ENCODE results near the gene LGALS12.
A peak's percentile ranks its signal among the peaks of the same experiment; 100 is the strongest.

LGALS12 gene

DNA sequence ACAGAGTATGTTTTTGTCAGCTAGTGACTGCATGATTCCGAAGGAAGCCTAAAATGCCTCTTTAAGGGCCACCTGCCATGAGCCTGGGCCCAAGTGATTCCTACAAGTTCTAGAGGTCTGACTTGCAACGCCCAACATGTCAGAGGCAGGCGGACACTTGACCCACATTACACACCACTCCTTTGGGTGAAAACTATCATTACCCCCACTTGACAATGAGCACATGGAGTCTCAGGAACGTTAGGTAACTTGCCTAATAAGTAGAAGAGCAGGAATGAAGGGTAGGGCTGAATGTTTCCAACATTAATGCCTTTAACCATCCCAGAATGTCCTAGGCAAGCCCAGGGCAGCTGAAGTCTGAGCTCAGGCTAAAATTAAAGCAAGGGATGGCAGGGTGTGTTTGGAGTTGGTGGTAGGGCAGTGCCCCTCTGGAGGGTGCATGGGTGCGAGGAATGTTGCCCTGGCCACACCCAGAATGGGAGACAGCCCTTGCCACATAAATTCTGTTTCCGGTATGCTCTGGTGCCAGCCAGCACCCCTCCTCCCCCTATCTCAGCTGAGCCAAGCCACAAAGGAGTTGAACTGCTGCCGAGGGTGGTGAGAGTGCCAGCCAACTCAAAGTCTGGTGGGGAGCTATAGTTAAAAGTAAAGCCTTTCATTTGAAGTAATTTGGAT is 54.8 kb downstream of the LGALS12 start:
- no peak for TF ChIP-seq CEBPB (IDR thresholded peaks at IDR 0.05)
- TF ChIP-seq NFIC (IDR thresholded peaks at IDR 0.05) = peak; percentile 45; the same call in 1 of the 2 replicates
- TF ChIP-seq TCF12 (IDR thresholded peaks at IDR 0.05; ENCODE audit: low read depth) = no peak
- no peak for TF ChIP-seq TAF1 (IDR thresholded peaks at IDR 0.05; ENCODE audit: low read depth)
- TF ChIP-seq EGR1 (IDR thresholded peaks at IDR 0.05) = no peak

DNA sequence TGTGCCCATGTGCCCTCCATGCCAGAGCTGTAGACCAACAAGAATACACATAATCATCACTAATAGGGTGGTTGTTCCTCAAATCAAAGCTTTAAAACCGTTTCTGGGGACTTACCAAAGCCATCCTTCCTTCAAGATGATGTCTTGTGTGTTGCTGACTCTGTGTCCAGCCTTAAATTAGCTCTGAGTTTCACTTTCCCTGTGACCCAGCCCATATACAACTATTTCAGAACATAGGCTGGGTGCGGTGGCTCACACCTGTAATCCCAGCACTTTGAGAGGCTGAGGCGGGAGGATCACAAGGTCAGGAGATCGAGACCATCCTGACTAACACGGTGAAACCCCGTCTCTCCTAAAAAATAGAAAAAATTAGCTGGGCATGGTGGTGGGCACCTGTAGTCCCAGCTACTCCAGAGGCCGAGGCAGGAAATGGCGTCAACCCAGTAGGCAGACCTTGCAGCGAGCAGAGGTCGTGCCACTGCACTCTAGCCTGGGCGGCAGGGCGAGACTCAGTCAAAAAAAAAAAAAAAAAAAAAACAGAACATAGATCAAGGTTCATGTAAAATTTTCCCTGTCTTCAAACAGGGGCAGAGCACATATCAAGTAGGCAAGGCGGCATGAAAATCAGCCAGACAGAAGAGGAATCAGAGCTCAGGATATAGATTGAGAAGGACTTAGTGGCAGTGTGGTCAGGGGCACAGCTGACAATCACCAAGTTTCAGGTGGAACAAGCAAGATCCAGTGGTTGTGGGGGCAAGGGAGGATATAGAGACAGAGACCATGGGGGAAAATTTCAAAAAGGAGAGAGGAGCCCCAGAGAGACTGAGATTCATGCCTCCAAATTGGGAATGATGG is 57.5 kb downstream of the LGALS12 start, which contains the start of gene PLAAT2:
PLAAT2 (minus strand) TSS at position 179 of the 855 bp plus-strand sequence; CDS start at position 124, 55 bp downstream.
- no peak for TF ChIP-seq EP300 (IDR thresholded peaks at IDR 0.05; ENCODE audit: borderline replicate concordance)
- no peak for TF ChIP-seq CEBPB (IDR thresholded peaks at IDR 0.05)
- TF ChIP-seq RAD21 (IDR thresholded peaks at IDR 0.05; ENCODE audit: low read depth) = no peak
- TF ChIP-seq TEAD4 (IDR thresholded peaks at IDR 0.05) = no peak
- no peak for TF ChIP-seq TCF12 (IDR thresholded peaks at IDR 0.05; ENCODE audit: low read depth)
- TF ChIP-seq FOXM1 (IDR thresholded peaks at IDR 0.05; ENCODE audit: borderline replicate concordance, low read depth) = no peak
- no peak for TF ChIP-seq EGR1 (IDR thresholded peaks at IDR 0.05)

- TF ChIP-seq, protein P1, sequence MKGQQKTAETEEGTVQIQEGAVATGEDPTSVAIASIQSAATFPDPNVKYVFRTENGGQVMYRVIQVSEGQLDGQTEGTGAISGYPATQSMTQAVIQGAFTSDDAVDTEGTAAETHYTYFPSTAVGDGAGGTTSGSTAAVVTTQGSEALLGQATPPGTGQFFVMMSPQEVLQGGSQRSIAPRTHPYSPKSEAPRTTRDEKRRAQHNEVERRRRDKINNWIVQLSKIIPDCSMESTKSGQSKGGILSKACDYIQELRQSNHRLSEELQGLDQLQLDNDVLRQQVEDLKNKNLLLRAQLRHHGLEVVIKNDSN (IDR thresholded peaks at IDR 0.05) = peak; percentile 91
- TF ChIP-seq, protein P2, sequence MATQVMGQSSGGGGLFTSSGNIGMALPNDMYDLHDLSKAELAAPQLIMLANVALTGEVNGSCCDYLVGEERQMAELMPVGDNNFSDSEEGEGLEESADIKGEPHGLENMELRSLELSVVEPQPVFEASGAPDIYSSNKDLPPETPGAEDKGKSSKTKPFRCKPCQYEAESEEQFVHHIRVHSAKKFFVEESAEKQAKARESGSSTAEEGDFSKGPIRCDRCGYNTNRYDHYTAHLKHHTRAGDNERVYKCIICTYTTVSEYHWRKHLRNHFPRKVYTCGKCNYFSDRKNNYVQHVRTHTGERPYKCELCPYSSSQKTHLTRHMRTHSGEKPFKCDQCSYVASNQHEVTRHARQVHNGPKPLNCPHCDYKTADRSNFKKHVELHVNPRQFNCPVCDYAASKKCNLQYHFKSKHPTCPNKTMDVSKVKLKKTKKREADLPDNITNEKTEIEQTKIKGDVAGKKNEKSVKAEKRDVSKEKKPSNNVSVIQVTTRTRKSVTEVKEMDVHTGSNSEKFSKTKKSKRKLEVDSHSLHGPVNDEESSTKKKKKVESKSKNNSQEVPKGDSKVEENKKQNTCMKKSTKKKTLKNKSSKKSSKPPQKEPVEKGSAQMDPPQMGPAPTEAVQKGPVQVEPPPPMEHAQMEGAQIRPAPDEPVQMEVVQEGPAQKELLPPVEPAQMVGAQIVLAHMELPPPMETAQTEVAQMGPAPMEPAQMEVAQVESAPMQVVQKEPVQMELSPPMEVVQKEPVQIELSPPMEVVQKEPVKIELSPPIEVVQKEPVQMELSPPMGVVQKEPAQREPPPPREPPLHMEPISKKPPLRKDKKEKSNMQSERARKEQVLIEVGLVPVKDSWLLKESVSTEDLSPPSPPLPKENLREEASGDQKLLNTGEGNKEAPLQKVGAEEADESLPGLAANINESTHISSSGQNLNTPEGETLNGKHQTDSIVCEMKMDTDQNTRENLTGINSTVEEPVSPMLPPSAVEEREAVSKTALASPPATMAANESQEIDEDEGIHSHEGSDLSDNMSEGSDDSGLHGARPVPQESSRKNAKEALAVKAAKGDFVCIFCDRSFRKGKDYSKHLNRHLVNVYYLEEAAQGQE (IDR thresholded peaks at IDR 0.05; ENCODE audit: low read depth) = no peak
These were observed 58.3 kb downstream of the LGALS12 start for GRCh38 chr11:63564056-63564774.

DNA sequence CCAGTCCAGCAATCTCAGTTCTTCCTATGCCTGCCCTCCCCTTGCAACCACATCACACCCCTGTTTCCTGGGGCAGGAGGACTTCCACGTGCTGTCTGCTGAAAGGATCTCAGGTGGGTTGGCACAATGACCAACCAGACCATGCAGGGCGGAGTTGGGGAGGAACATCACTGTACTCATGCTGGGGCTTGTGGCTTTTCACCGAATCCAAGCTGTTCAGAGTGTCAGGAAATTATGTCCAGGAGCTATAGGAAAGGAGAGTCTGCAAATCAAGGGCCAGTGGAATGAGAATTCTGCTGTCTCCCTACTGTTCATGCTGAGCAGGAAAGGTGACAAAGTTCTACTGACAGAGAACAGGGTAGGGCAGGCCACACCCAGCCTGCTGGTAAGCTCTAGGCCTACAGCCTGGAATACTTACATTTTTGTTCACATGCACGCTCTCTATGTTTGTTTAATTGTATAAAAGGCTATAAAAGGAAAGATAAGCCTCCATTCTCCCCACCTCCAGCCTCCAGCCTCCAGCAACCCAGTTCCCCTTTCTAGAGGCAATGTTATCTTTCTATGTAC is 59.0 kb downstream of the LGALS12 start:
- no peak for TF ChIP-seq ZBTB7A (IDR thresholded peaks at IDR 0.05; ENCODE audit: low read depth)
- no peak for TF ChIP-seq RAD21 (IDR thresholded peaks at IDR 0.05; ENCODE audit: low read depth)
- peak; percentile 36; the same call in 1 of the 2 replicates for TF ChIP-seq MAX (IDR thresholded peaks at IDR 0.05)
- TF ChIP-seq, protein P2 (IDR thresholded peaks at IDR 0.05; ENCODE audit: low read depth) = no peak

Measured in Ishikawa (cell line).